Measurements from ENCODE around the gene B3GNT3. TPM values are rescaled to one million over a fixed set of nuclear protein-coding genes. Genes with fewer than 3 reads are reported as not detected.
A peak's percentile ranks its signal among the peaks of the same experiment; 100 is the strongest.

B3GNT3 gene
- total and polyA plus RNA-seq, 9 of the 15 experiments (the other 6 are each of a cell fraction or from before 2014, with no cell fraction given) = 0.06 to 0.11 (median 0.07) TPM; not detected in 6

- TF ChIP-seq SMARCE1 (IDR thresholded peaks at IDR 0.05) (no peak), KDM2B (CRISPR knock-in tag; IDR thresholded peaks at IDR 0.05) (no peak), POLR3A (IDR thresholded peaks at IDR 0.05; ENCODE audit: borderline replicate concordance, extremely low read depth, insufficient read depth, insufficient read length) (no peak), ZFP36 (IDR thresholded peaks at IDR 0.05; ENCODE audit: low read depth, low read length, partially characterized antibody) (peak; percentile 52), CBX3 (IDR thresholded peaks at IDR 0.05; ENCODE audit: borderline replicate concordance in 1 of 2, low read length in 2 of 2) (0 out of 3 replicates have a peak, but pooled peaks of 1 of the 2 experiments have one; percentile 21), RNF2 (IDR thresholded peaks at IDR 0.05) (no peak), MXD1 (CRISPR knock-in tag; IDR thresholded peaks at IDR 0.05; ENCODE audit: borderline replicate concordance, poor library complexity, severe bottlenecking) (no peak), XRCC5 (IDR thresholded peaks at IDR 0.05; ENCODE audit: low read depth, low read length) (peak; percentile 78; the same call in 1 of the 2 replicates), RB1 (IDR thresholded peaks at IDR 0.05; ENCODE audit: low read depth) (peak; percentile 85), FOXP1 (CRISPR knock-in tag; IDR thresholded peaks at IDR 0.05) (no peak), ZSCAN32 (CRISPR knock-in tag; IDR thresholded peaks at IDR 0.05) (no peak), ZNF24 (IDR thresholded peaks at IDR 0.05) (peak; percentile 50; the same call in 1 of the 2 replicates), CREBBP (IDR thresholded peaks at IDR 0.05; ENCODE audit: low read depth, low read length) (no peak), ZNF316 (IDR thresholded peaks at IDR 0.05) (no peak), ETV6 (IDR thresholded peaks at IDR 0.05; ENCODE audit: borderline replicate concordance in 1 of 2, low read depth in 2 of 2, low read length in 1 of 2) (no peak), ETV6 (CRISPR knock-in tag; IDR thresholded peaks at IDR 0.05; ENCODE audit: borderline replicate concordance) (no peak; the same call in 1 of the 2 replicates), RBFOX2 (IDR thresholded peaks at IDR 0.05; ENCODE audit: low read depth, low read length) (no peak), PML (IDR thresholded peaks at IDR 0.05; ENCODE audit: low read length) (no peak), NCOR1 (IDR thresholded peaks at IDR 0.05) (no peak), ZEB2 (IDR thresholded peaks at IDR 0.05) (no peak), ZFP30 (CRISPR knock-in tag; IDR thresholded peaks at IDR 0.05; ENCODE audit: borderline replicate concordance) (no peak), CTCF (IDR thresholded peaks at IDR 0.05 in 2 of 3, conservative IDR thresholded peaks at IDR 0.05 in 1 of 3; ENCODE audit: insufficient read depth in 2 of 3, low read depth in 1 of 3, low read length in 3 of 3) (peak; percentile 95 to 97 (median 97)), PHF8 (IDR thresholded peaks at IDR 0.05; ENCODE audit: borderline replicate concordance, low read length) (no peak), NONO (IDR thresholded peaks at IDR 0.05; ENCODE audit: low read depth in 2 of 2, low read length in 1 of 2) (no peak), POLR3G (IDR thresholded peaks at IDR 0.05; ENCODE audit: extremely low read depth, insufficient read length, insufficient replicate concordance) (no peak)
- TF ChIP-seq, protein P1, sequence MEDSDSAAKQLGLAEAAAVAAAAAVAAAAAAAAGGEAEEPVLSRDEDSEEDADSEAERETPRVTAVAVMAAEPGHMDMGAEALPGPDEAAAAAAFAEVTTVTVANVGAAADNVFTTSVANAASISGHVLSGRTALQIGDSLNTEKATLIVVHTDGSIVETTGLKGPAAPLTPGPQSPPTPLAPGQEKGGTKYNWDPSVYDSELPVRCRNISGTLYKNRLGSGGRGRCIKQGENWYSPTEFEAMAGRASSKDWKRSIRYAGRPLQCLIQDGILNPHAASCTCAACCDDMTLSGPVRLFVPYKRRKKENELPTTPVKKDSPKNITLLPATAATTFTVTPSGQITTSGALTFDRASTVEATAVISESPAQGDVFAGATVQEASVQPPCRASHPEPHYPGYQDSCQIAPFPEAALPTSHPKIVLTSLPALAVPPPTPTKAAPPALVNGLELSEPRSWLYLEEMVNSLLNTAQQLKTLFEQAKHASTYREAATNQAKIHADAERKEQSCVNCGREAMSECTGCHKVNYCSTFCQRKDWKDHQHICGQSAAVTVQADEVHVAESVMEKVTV (CRISPR knock-in tag; IDR thresholded peaks at IDR 0.05) = peak; percentile 67; the same call in 1 of the 2 replicates
These were observed 60.6 kb downstream of the B3GNT3 start (continued) for GRCh38 chr19:17855280-17856152.

Data from K562 (cell line).